GM21723 (cell line): ENCODE data around the gene RPGRIP1L.
"Not testable (repeated sequence)": the region's sequence is repeated elsewhere in the genome, so short reads cannot be mapped to it uniquely, and the experiment has no call there.

ENCODE experiments used
- ATAC-seq: cut with Tn5 transposase; IDR thresholded peaks from one replicate; pipeline ENCODE4 v1.9.1; 2021; ENCODE audit warnings: mild to moderate bottlenecking, moderate library complexity; ENCODE audit not compliant: unreplicated experiment

Gene RPGRIP1L

GRCh38 chr16:53713403-53714204 lies 9.9 kb upstream of the RPGRIP1L start:
- no peak for ATAC-seq

GRCh38 chr16:53712065-53712464 lies 8.4 kb upstream of the RPGRIP1L start:
- ATAC-seq: no peak

- ATAC-seq: no peak
Measured at GRCh38 chr16:53711390-53711789, 7.7 kb upstream of the RPGRIP1L start.

- ATAC-seq: no peak
Measured at GRCh38 chr16:53708490-53708889, 4.8 kb upstream of the RPGRIP1L start.

- ATAC-seq: no peak
Measured at GRCh38 chr16:53707671-53708070, 4.0 kb upstream of the RPGRIP1L start.

- no peak for ATAC-seq
Measured at GRCh38 chr16:53704445-53704813, 770 bp upstream of the RPGRIP1L start.

GRCh38 chr16:53698271-53698670 lies 5.4 kb downstream of the RPGRIP1L start:
- ATAC-seq: not testable (repeated sequence)

- ATAC-seq: no peak
Measured at GRCh38 chr16:53695070-53695469, 8.6 kb downstream of the RPGRIP1L start.

GRCh38 chr16:53693320-53693719 lies 10.3 kb downstream of the RPGRIP1L start:
- ATAC-seq: no peak

GRCh38 chr16:53692146-53692545 lies 11.5 kb downstream of the RPGRIP1L start:
- ATAC-seq: no peak

GRCh38 chr16:53690771-53691170 lies 12.9 kb downstream of the RPGRIP1L start:
- ATAC-seq: no peak

GRCh38 chr16:53689636-53690035 lies 14.0 kb downstream of the RPGRIP1L start:
- no peak for ATAC-seq

GRCh38 chr16:53686710-53687109 lies 16.9 kb downstream of the RPGRIP1L start:
- no peak for ATAC-seq

- ATAC-seq: not testable (repeated sequence)
Measured at GRCh38 chr16:53685334-53685733, 18.3 kb downstream of the RPGRIP1L start.

- no peak for ATAC-seq
Measured at GRCh38 chr16:53681354-53681753, 22.3 kb downstream of the RPGRIP1L start.

- ATAC-seq: no peak
Measured at GRCh38 chr16:53680756-53681155, 22.9 kb downstream of the RPGRIP1L start.

- ATAC-seq: no peak
Measured at GRCh38 chr16:53678756-53679343, 24.8 kb downstream of the RPGRIP1L start.

GRCh38 chr16:53678155-53678554 lies 25.5 kb downstream of the RPGRIP1L start:
- no peak for ATAC-seq

GRCh38 chr16:53673189-53673588 lies 30.5 kb downstream of the RPGRIP1L start:
- no peak for ATAC-seq

GRCh38 chr16:53672461-53672860 lies 31.2 kb downstream of the RPGRIP1L start:
- ATAC-seq: no peak

GRCh38 chr16:53668869-53669268 lies 34.8 kb downstream of the RPGRIP1L start:
- no peak for ATAC-seq

- no peak for ATAC-seq
Measured at GRCh38 chr16:53666786-53667415, 36.8 kb downstream of the RPGRIP1L start.
